Heart right ventricle (tissue), 16 donors: ENCODE measurements around the gene SPACA5. TPM values are rescaled to one million over a fixed set of nuclear protein-coding genes. Genes with fewer than 3 reads are reported as not detected.
"Not testable (repeated sequence)": the region's sequence is repeated elsewhere in the genome, so short reads cannot be mapped to it uniquely, and the experiment has no call there.

Experiments
- ATAC-seq, 8 donors: fragments of 200-7000 bp; cut with Tn5 transposase; one replicate each; pipeline ENCODE4 v1.9.1; 2020; ENCODE audit warnings: mild to moderate bottlenecking in 8 of 8, moderate library complexity in 8 of 8, moderate number of reproducible peaks in 1 of 8
- DNase-seq, 2 donors: peaks; one replicate each; pipeline ENCODE4 v3.0.0-alpha.2; 2020
- H3K27ac ChIP-seq, 10 donors: fragments of 200-600 bp; sonication (generic) in 2 of 10; one replicate each; pipeline versions ENCODE4 v1.5.0 to v1.8.0; 2020 to 2022; ENCODE audit warnings: mild to moderate bottlenecking in 3 of 10
- H3K27me3 ChIP-seq, 7 donors: fragments of 200-600 bp; one replicate each; pipeline ENCODE4 v1.8.0; 2021 to 2022; ENCODE audit warnings: mild to moderate bottlenecking in 2 of 7
- H3K36me3 ChIP-seq, 9 donors: fragments of 200-600 bp; sonication (generic) in 1 of 9; one replicate each; pipeline versions ENCODE4 v1.5.0 to v1.8.0; 2020 to 2022; ENCODE audit warnings: mild to moderate bottlenecking in 2 of 9
- H3K4me1 ChIP-seq, 9 donors: fragments of 200-600 bp; sonication (generic) in 1 of 9; one replicate each; pipeline versions ENCODE4 v1.5.0 to v1.8.0; 2020 to 2022; ENCODE audit warnings: mild to moderate bottlenecking in 4 of 9
- H3K4me3 ChIP-seq, 10 donors: fragments of 200-600 bp; sonication (generic) in 2 of 10; one replicate each; pipeline versions ENCODE4 v1.5.0 to v1.8.0; 2020 to 2022; ENCODE audit warnings: mild to moderate bottlenecking in 7 of 10, moderate library complexity in 2 of 10
- H3K9me3 ChIP-seq, 11 donors: fragments of 200-600 bp in 10 of 11; sonication (generic) in 2 of 11; one replicate each; pipeline versions ENCODE4 v1.5.0 to v1.8.0; 2013 to 2022; ENCODE audit warnings: mild to moderate bottlenecking in 2 of 11, control low read depth in 1 of 11, moderate library complexity in 1 of 11
- CTCF ChIP-seq, 9 donors: fragments of 200-600 bp; sonication (generic) in 2 of 9; IDR thresholded peaks; one replicate each; pipeline versions ENCODE4 v1.5.0 to v1.8.0; 2021 to 2022; ENCODE audit warnings: antibody characterized with exemption in 9 of 9, mild to moderate bottlenecking in 5 of 9, moderate library complexity in 1 of 9
- WGBS, 2 donors: extraction: QIAGEN DNeasy Blood & Tissue Kit; methylation state at CpG; one replicate each; pipeline ENCODE4 v1.1.7; 2013; ENCODE audit warnings: inconsistent platforms in 1 of 2; 5-methylcytosine and 5-hydroxymethylcytosine counted together
- intact Hi-C, 10 donors: fragments of 100-400 bp; cut with DNase I; formaldehyde crosslinking; loops; one replicate each; pipeline versions ENCODE4 v1.11.1 to v1.14.2; 2022
- polyA plus RNA-seq, 2 donors: library from polyadenylated mRNA; stranded (reverse); fragments of 200-250 nt; gene quantifications; one replicate each; pipeline ENCODE4 v1.2.3, GENCODE V29; 2013
- total RNA-seq, 10 donors: library from RNA; stranded (reverse); fragmentation: NEBNext Ultra II Directional in 3 of 10; extraction: Animal tissue kit (Norgen Biotek cat#: 25700) in 3 of 10; gene quantifications; one replicate each; pipeline versions ENCODE4 v1.2.1 to v1.2.4, GENCODE V29; 2021 to 2023
- donor health status: Arrhythmogenic right ventricular cardiomyopathy.
- donor health status: ischemic (EF 13 %, LVEDD 7.1; RV severe dilation, severe dysfunction).
- donor health status: healthy with polysubstance abuse.
- donor health status: DM: no; HTN: yes; CAD: no.
- donor health status: DM: no; HTN: no; CAD: no.
- donor health status: ischemic (EF 25% LVEDD 6.9; RV normal size, moderate dysfunction).
- donor health status: ischemic (EF 25% LVEDD 5.7; RV mildly dilated, moderate dysfunction).
- donor health status: healthy.
- donor health status: DM: yes; HTN: yes; CAD: no.
- donor health status: Ischemic cardiomyopathy.
- donor health status: ischemic (EF 35%, LVEDD 5.7; RV mildly dilated, moderate dysfunction).
- donor health status: nonischemic (EF 11% LVEDD 7.7; RV severe dilation, severe dysfunction).
- donor health status: DM: yes; HTN: yes; CAD: no.
- donor health status: PGD.
- donor health status: ischemic (EF 29% LVEDD 5.4; RV normal size, mild dysfunction).
- donor health status: nonischemic (EF 23%, LVEDD 6.1; RV moderate dilation, normal function).

Gene SPACA5
- total and polyA plus RNA-seq, 12 donors = not detected

- peak overlapping the region; percentile 34 to 66 (median 58) for H3K4me3 ChIP-seq
- H3K4me1 ChIP-seq = peaks cover 0 to 11% (median 0%) of the 10 kb centered on the region in 9 donors
- peak overlapping the region; percentile 71 to 96 (median 92) for H3K27ac ChIP-seq
- no peaks in the 10 kb centered on the region for H3K36me3 ChIP-seq
- no peak for TF ChIP-seq CTCF (IDR thresholded peaks at IDR 0.05)
- intact Hi-C loops = loop anchor here in 7 of 10 donors (5.0 to 10.0 kb wide), 8 partner anchors 56 to 476 kb away; partner anchors contain the start of genes ZNF81 (in 4 of the 7), ELK1 (in 3 of the 7), UXT (in 3 of the 7) and ARAF (in 1 of the 7)
- 0 to 1% methylated on average over 29 to 30 of the region's 30 CpGs for WGBS, 2 donors
- DNase-seq (peak; percentile 80 to 82), ATAC-seq (peak; percentile 80 to 93 (median 90))
- H3K27me3 ChIP-seq = no peaks in the 10 kb centered on the region
- peaks cover 0 to 3% (median 0%) of the 10 kb centered on the region in 11 donors for H3K9me3 ChIP-seq
Observed at GRCh38 chrX:48021026-48021900, 14.5 kb downstream of the SPACA5 start.

GRCh38 chrX:48022100-48022499 lies 15.3 kb downstream of the SPACA5 start:
- intact Hi-C loops = loop anchor here in 7 of 10 donors (5.0 to 10.0 kb wide), 8 partner anchors 57 to 477 kb away; partner anchors contain the start of genes ZNF81 (in 4 of the 7), ELK1 (in 3 of the 7), UXT (in 3 of the 7) and ARAF (in 1 of the 7)
- WGBS, 2 donors = 57 to 75% methylated on average over 2 to 3 of the region's 3 CpGs
- TF ChIP-seq CTCF (IDR thresholded peaks at IDR 0.05) = no peak
- Histone ChIP-seq H3K36me3 (no peaks in the 10 kb centered on the region), H3K4me1 (peaks cover 0 to 14% (median 0%) of the 10 kb centered on the region in 9 donors), H3K27ac (peak overlapping the region in 3 of 10 donors; percentile 90 to 95 (median 91)), H3K27me3 (no peaks in the 10 kb centered on the region), H3K4me3 (peak overlapping the region in 5 of 10 donors; percentile 55 to 66 (median 64)), H3K9me3 (peaks cover 0 to 3% (median 0%) of the 10 kb centered on the region in 11 donors)
- DNase-seq = no peak
- no peak for ATAC-seq

GRCh38 chrX:48022738-48023137 lies 15.9 kb downstream of the SPACA5 start:
- ATAC-seq (no peak), DNase-seq (no peak)
- intact Hi-C loops = loop anchor here in 7 of 10 donors (5.0 to 10.0 kb wide), 8 partner anchors 58 to 478 kb away; partner anchors contain the start of genes ZNF81 (in 4 of the 7), ELK1 (in 3 of the 7), UXT (in 3 of the 7) and ARAF (in 1 of the 7)
- Histone ChIP-seq H3K9me3 (peaks cover 0 to 3% (median 0%) of the 10 kb centered on the region in 11 donors), H3K36me3 (no peaks in the 10 kb centered on the region), H3K27me3 (no peaks in the 10 kb centered on the region), H3K27ac (no peak overlapping the region), H3K4me1 (peaks cover 0 to 14% (median 0%) of the 10 kb centered on the region in 9 donors), H3K4me3 (no peak overlapping the region)
- WGBS, 2 donors = 95 to 98% methylated on average over 3 of the region's 3 CpGs
- TF ChIP-seq CTCF (IDR thresholded peaks at IDR 0.05) = no peak

- H3K4me3 ChIP-seq = no peak overlapping the region
- intact Hi-C loops = loop anchor here in 8 of 10 donors (5.0 to 10.0 kb wide), 9 partner anchors 61 to 481 kb away; partner anchors contain the start of genes ZNF81 (in 4 of the 8), ELK1 (in 3 of the 8), UXT (in 3 of the 8) and ARAF (in 1 of the 8)
- peaks cover 0 to 3% (median 0%) of the 10 kb centered on the region in 11 donors for H3K9me3 ChIP-seq
- H3K36me3 ChIP-seq = no peaks in the 10 kb centered on the region
- peak overlapping the region in 2 of 10 donors; percentile 31 to 40 for H3K27ac ChIP-seq
- ATAC-seq = peak; percentile 59 to 77 (median 70)
- peaks cover 0 to 14% (median 0%) of the 10 kb centered on the region in 9 donors for H3K4me1 ChIP-seq
- H3K27me3 ChIP-seq = no peaks in the 10 kb centered on the region
- peak; percentile 35 to 66 (median 58) for TF ChIP-seq CTCF (IDR thresholded peaks at IDR 0.05)
- peak in 1 of 2 donors; percentile 38 for DNase-seq
- 1% methylated on average over 7 of the region's 7 CpGs for WGBS, 2 donors
Observed at GRCh38 chrX:48025561-48025960, 18.8 kb downstream of the SPACA5 start.

GRCh38 chrX:48027545-48027944 lies 20.8 kb downstream of the SPACA5 start:
- peaks cover 0 to 14% (median 0%) of the 10 kb centered on the region in 9 donors for H3K4me1 ChIP-seq
- H3K27me3 ChIP-seq, H3K36me3 ChIP-seq, H3K9me3 ChIP-seq, ATAC-seq, DNase-seq, H3K27ac ChIP-seq, H3K4me3 ChIP-seq: not testable (repeated sequence)
- 55 to 68% methylated on average over 3 to 4 of the region's 4 CpGs for WGBS, 2 donors
- intact Hi-C loops = loop anchor here in 8 of 10 donors (5.0 to 10.0 kb wide), 9 partner anchors 63 to 483 kb away; partner anchors contain the start of genes ZNF81 (in 4 of the 8), ELK1 (in 3 of the 8), UXT (in 3 of the 8) and ARAF (in 1 of the 8)
